Hepatocyte (in vitro differentiated cells): ENCODE measurements around the gene PDE7B. TPM values are rescaled to one million over a fixed set of nuclear protein-coding genes. Genes with fewer than 3 reads are reported as not detected.

ENCODE experiments used
- DNase-seq: peaks from one replicate; pipeline ENCODE4 v3.0.0-alpha.2; 2016; ENCODE audit warnings: low spot score
- H2AFZ ChIP-seq: fragments of 200-600 bp; sonication (generic); 2 replicates; pipeline ENCODE4 v1.6.0; 2016; ENCODE audit warnings: antibody characterized with exemption, mild to moderate bottlenecking
- H3K27ac ChIP-seq: fragments of 200-600 bp; sonication (generic); 2 replicates; pipeline ENCODE4 v1.5.1; 2016; ENCODE audit warnings: mild to moderate bottlenecking
- H3K27me3 ChIP-seq: fragments of 200-600 bp; sonication (generic); 2 replicates; pipeline ENCODE4 v1.6.1; 2016
- H3K36me3 ChIP-seq: fragments of 200-600 bp; sonication (generic); replicated peaks from 2 replicates; pipeline ENCODE4 v1.5.1; 2016; ENCODE audit warnings: low read depth; ENCODE audit not compliant: insufficient read depth
- H3K4me1 ChIP-seq: fragments of 200-600 bp; sonication (generic); 2 replicates; pipeline ENCODE4 v1.5.1; 2016; ENCODE audit warnings: mild to moderate bottlenecking, moderate library complexity; ENCODE audit not compliant: insufficient read depth
- H3K4me2 ChIP-seq: fragments of 200-600 bp; sonication (generic); 2 replicates; pipeline ENCODE4 v1.6.0; 2016
- H3K4me3 ChIP-seq: fragments of 200-600 bp; sonication (generic); 2 replicates; pipeline ENCODE4 v1.5.1; 2016; ENCODE audit warnings: mild to moderate bottlenecking
- H3K79me2 ChIP-seq: fragments of 200-600 bp; sonication (generic); 2 replicates; pipeline ENCODE4 v1.6.0; 2017; ENCODE audit warnings: mild to moderate bottlenecking
- H3K9me2 ChIP-seq: fragments of 200-600 bp; sonication (generic); replicated peaks from 2 replicates; pipeline ENCODE4 v1.6.0; 2017; ENCODE audit warnings: mild to moderate bottlenecking; ENCODE audit not compliant: insufficient read depth
- H3K9me3 ChIP-seq: fragments of 200-600 bp; sonication (generic); 2 replicates; pipeline ENCODE4 v1.5.1; 2016; ENCODE audit warnings: low read depth, mild to moderate bottlenecking
- H4K20me1 ChIP-seq: fragments of 200-600 bp; sonication (generic); 2 replicates; pipeline ENCODE4 v1.6.0; 2016; ENCODE audit warnings: mild to moderate bottlenecking; ENCODE audit not compliant: insufficient read depth, poor library complexity, severe bottlenecking
- CTCF ChIP-seq: fragments of 200-600 bp; sonication (generic); IDR thresholded peaks from 2 replicates; pipeline ENCODE4 v1.5.1; 2016; ENCODE audit warnings: antibody characterized with exemption, mild to moderate bottlenecking; ENCODE audit not compliant: poor library complexity
- EZH2 ChIP-seq: fragments of 200-600 bp; sonication (generic); IDR thresholded peaks from 2 replicates; pipeline ENCODE4 v1.6.1; 2016; ENCODE audit warnings: antibody characterized with exemption, mild to moderate bottlenecking, borderline replicate concordance
- EZH2phosphoT487 ChIP-seq: fragments of 200-600 bp; sonication (generic); IDR thresholded peaks from one replicate; pipeline ENCODE4 v1.6.1; 2018; ENCODE audit warnings: antibody characterized with exemption, mild to moderate bottlenecking, low read depth, moderate library complexity; ENCODE audit not compliant: unreplicated experiment, severe bottlenecking
- WGBS: methylation state at CpG from one replicate; pipeline ENCODE4 v1.1.6; 2016; ENCODE audit warnings: low lambda C conversion rate; ENCODE audit errors: missing lambda C conversion rate; 5-methylcytosine and 5-hydroxymethylcytosine counted together
- polyA plus RNA-seq: library from polyadenylated mRNA; unstranded; fragments of >200 nt; fragmentation: Nextera tagmentation; extraction: Ambion mirVana; gene quantifications from 2 replicates; pipeline ENCODE4 v1.2.1, GENCODE V29; 2016
- total RNA-seq: library from RNA; depleted of rRNA; stranded (reverse); fragments of >200 nt; gene quantifications from 2 replicates; pipeline ENCODE4 v1.2.3, GENCODE V29; 2014

PDE7B gene
- total and polyA plus RNA-seq, 2 experiments from 2014 or later: 3.4 to 7.2 TPM

- no peak overlapping the region for H3K27ac ChIP-seq
- no peaks in the 10 kb centered on the region for H4K20me1 ChIP-seq
- no peaks in the 10 kb centered on the region for H3K4me1 ChIP-seq
- H3K4me2 ChIP-seq: peak overlapping the region; percentile 72
- H3K9me3 ChIP-seq: no peaks in the 10 kb centered on the region
- TF ChIP-seq CTCF (no peak), EZH2phosphoT487 (no peak), EZH2 (no peak)
- no peak for DNase-seq
- WGBS: 46% methylated on average over 1 of the region's 1 CpG
- H2AFZ ChIP-seq: no peak overlapping the region
- H3K9me2 ChIP-seq: no peaks in the 10 kb centered on the region
- H3K36me3 ChIP-seq: no peaks in the 10 kb centered on the region
- peak overlapping the region; percentile 30 for H3K4me3 ChIP-seq
- peaks cover 5% of the 10 kb centered on the region for H3K79me2 ChIP-seq
- H3K27me3 ChIP-seq: no peaks in the 10 kb centered on the region
Measured at GRCh38 chr6:135852746-135853145, 1.2 kb downstream of the PDE7B start.

GRCh38 chr6:135853227-135853626 is 1.7 kb downstream of the PDE7B start:
- no peaks in the 10 kb centered on the region for H3K36me3 ChIP-seq
- TF ChIP-seq CTCF (no peak), EZH2phosphoT487 (no peak), EZH2 (no peak)
- H3K9me2 ChIP-seq: no peaks in the 10 kb centered on the region
- DNase-seq: no peak
- no peaks in the 10 kb centered on the region for H4K20me1 ChIP-seq
- H3K9me3 ChIP-seq: no peaks in the 10 kb centered on the region
- H3K79me2 ChIP-seq: peaks cover 5% of the 10 kb centered on the region
- no peak overlapping the region for H3K27ac ChIP-seq
- no peaks in the 10 kb centered on the region for H3K4me1 ChIP-seq
- no peak overlapping the region for H2AFZ ChIP-seq
- WGBS: 37% methylated on average over 5 of the region's 5 CpGs
- H3K27me3 ChIP-seq: no peaks in the 10 kb centered on the region
- peak overlapping the region; percentile 72 for H3K4me2 ChIP-seq
- H3K4me3 ChIP-seq: peak overlapping the region; percentile 30

- 10% methylated on average over 1 of the region's 1 CpG for WGBS
Measured at GRCh38 chr6:135853986-135854385, 2.5 kb downstream of the PDE7B start.

More at GRCh38 chr6:135853986-135854385, 2.5 kb downstream of the PDE7B start:
- TF ChIP-seq EZH2phosphoT487 (no peak), EZH2 (no peak), CTCF (no peak)
- H3K4me2 ChIP-seq: peak overlapping the region; percentile 72
- no peaks in the 10 kb centered on the region for H3K9me2 ChIP-seq
- peaks cover 5% of the 10 kb centered on the region for H3K79me2 ChIP-seq
- H4K20me1 ChIP-seq: no peaks in the 10 kb centered on the region
- no peaks in the 10 kb centered on the region for H3K36me3 ChIP-seq
- no peak overlapping the region for H3K4me3 ChIP-seq
- H3K27me3 ChIP-seq: no peaks in the 10 kb centered on the region
- DNase-seq: no peak
- no peaks in the 10 kb centered on the region for H3K4me1 ChIP-seq
- no peak overlapping the region for H3K27ac ChIP-seq
- no peaks in the 10 kb centered on the region for H3K9me3 ChIP-seq
- no peak overlapping the region for H2AFZ ChIP-seq
